ENCODE data around the gene LRRC66.

LRRC66 gene

GRCh38 chr4:52019936-52020657, at the start of gene LRRC66:
TSS of gene LRRC66 (minus strand) at chr4:52020363. CDS start at chr4:52017613, 2,750 bp downstream.
- POLR2A ChIA-PET, result no interaction called here
- CTCF ChIA-PET, result no interaction called here
- DNase-seq (ENCODE audit: extremely low spot score), result no peak
- TF ChIP-seq HDGF (IDR thresholded peaks at IDR 0.05; ENCODE audit: borderline replicate concordance) (no peak), SUZ12 (IDR thresholded peaks at IDR 0.05) (no peak), TARDBP (IDR thresholded peaks at IDR 0.05) (no peak), FOXA1 (IDR thresholded peaks at IDR 0.05) (no peak), SP1 (IDR thresholded peaks at IDR 0.05) (no peak), FOXK2 (IDR thresholded peaks at IDR 0.05) (no peak), ARNT (IDR thresholded peaks at IDR 0.05) (no peak), ELF4 (IDR thresholded peaks at IDR 0.05) (no peak), FOXM1 (IDR thresholded peaks at IDR 0.05; ENCODE audit: borderline replicate concordance) (no peak), L3MBTL2 (conservative IDR thresholded peaks at IDR 0.05) (no peak), NFRKB (IDR thresholded peaks at IDR 0.05) (no peak), ZNF384 (IDR thresholded peaks at IDR 0.05) (no peak), LEF1 (IDR thresholded peaks at IDR 0.05; ENCODE audit: borderline replicate concordance) (no peak), BHLHE40 (IDR thresholded peaks at IDR 0.05; ENCODE audit: borderline replicate concordance) (no peak), CTBP1 (IDR thresholded peaks at IDR 0.05; ENCODE audit: borderline replicate concordance) (no peak)
- TF ChIP-seq, protein P1, sequence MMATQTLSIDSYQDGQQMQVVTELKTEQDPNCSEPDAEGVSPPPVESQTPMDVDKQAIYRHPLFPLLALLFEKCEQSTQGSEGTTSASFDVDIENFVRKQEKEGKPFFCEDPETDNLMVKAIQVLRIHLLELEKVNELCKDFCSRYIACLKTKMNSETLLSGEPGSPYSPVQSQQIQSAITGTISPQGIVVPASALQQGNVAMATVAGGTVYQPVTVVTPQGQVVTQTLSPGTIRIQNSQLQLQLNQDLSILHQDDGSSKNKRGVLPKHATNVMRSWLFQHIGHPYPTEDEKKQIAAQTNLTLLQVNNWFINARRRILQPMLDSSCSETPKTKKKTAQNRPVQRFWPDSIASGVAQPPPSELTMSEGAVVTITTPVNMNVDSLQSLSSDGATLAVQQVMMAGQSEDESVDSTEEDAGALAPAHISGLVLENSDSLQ (IDR thresholded peaks at IDR 0.05), result no peak

GRCh38 chr4:52069571-52069970, 49.4 kb upstream of the LRRC66 start:
- ChIA-PET CTCF (no interaction called here), POLR2A (no interaction called here)
- no peak for TF ChIP-seq LEF1 (IDR thresholded peaks at IDR 0.05; ENCODE audit: borderline replicate concordance)
- no peak for TF ChIP-seq FOXA1 (IDR thresholded peaks at IDR 0.05)
- TF ChIP-seq TARDBP (IDR thresholded peaks at IDR 0.05), result no peak
- TF ChIP-seq NFRKB (IDR thresholded peaks at IDR 0.05), result no peak
- TF ChIP-seq FOXM1 (IDR thresholded peaks at IDR 0.05; ENCODE audit: borderline replicate concordance), result no peak
- TF ChIP-seq FOXK2 (IDR thresholded peaks at IDR 0.05), result no peak
- no peak for TF ChIP-seq BHLHE40 (IDR thresholded peaks at IDR 0.05; ENCODE audit: borderline replicate concordance)
- TF ChIP-seq, protein P1 (IDR thresholded peaks at IDR 0.05), result no peak
- TF ChIP-seq ELF4 (IDR thresholded peaks at IDR 0.05), result no peak
- TF ChIP-seq HDGF (IDR thresholded peaks at IDR 0.05; ENCODE audit: borderline replicate concordance), result no peak
- no peak for TF ChIP-seq SUZ12 (IDR thresholded peaks at IDR 0.05)
- TF ChIP-seq L3MBTL2 (conservative IDR thresholded peaks at IDR 0.05), result no peak
- TF ChIP-seq ZNF384 (IDR thresholded peaks at IDR 0.05), result no peak
- TF ChIP-seq ARNT (IDR thresholded peaks at IDR 0.05), result no peak
- no peak for DNase-seq (ENCODE audit: extremely low spot score)

DNA sequence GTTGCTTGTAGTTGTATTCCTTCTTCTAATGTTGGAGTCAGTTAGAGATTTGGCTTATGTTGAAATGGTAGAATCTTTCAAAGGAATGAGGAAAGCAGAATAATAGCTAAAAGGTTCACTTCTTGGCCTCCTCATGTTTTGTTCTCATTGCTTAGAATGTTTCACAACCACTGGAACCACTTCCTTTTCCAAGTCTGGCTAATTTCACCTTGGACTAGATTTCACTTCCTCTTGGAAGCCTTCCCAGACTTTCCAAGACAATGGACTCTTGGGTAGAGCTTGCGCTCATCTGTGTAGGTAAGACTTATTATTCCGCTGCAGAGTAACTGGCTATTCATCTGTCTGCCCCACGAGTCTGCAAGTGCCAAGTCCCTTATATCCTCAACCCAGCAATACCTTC, 39.2 kb upstream of the LRRC66 start:
- TF ChIP-seq FOXK2 (IDR thresholded peaks at IDR 0.05) (no peak), FOXM1 (IDR thresholded peaks at IDR 0.05; ENCODE audit: borderline replicate concordance) (no peak), BHLHE40 (IDR thresholded peaks at IDR 0.05; ENCODE audit: borderline replicate concordance) (no peak), TARDBP (IDR thresholded peaks at IDR 0.05) (no peak)
- no peak for DNase-seq (ENCODE audit: extremely low spot score)
- ChIA-PET CTCF (no interaction called here), POLR2A (no interaction called here)

- ChIA-PET POLR2A (no interaction called here), CTCF (no interaction called here)
- no peak for DNase-seq (ENCODE audit: extremely low spot score)
- no peak for TF ChIP-seq CTBP1 (IDR thresholded peaks at IDR 0.05; ENCODE audit: borderline replicate concordance)
- no peak for TF ChIP-seq SUZ12 (IDR thresholded peaks at IDR 0.05)
- TF ChIP-seq HDGF (IDR thresholded peaks at IDR 0.05; ENCODE audit: borderline replicate concordance), result no peak
- TF ChIP-seq BHLHE40 (IDR thresholded peaks at IDR 0.05; ENCODE audit: borderline replicate concordance), result no peak
- no peak for TF ChIP-seq LEF1 (IDR thresholded peaks at IDR 0.05; ENCODE audit: borderline replicate concordance)
- TF ChIP-seq ARNT (IDR thresholded peaks at IDR 0.05), result no peak
- no peak for TF ChIP-seq SP1 (IDR thresholded peaks at IDR 0.05)
- no peak for TF ChIP-seq L3MBTL2 (conservative IDR thresholded peaks at IDR 0.05)
- no peak for TF ChIP-seq NFRKB (IDR thresholded peaks at IDR 0.05)
- no peak for TF ChIP-seq FOXM1 (IDR thresholded peaks at IDR 0.05; ENCODE audit: borderline replicate concordance)
- no peak for TF ChIP-seq ELF4 (IDR thresholded peaks at IDR 0.05)
- no peak for TF ChIP-seq FOXA1 (IDR thresholded peaks at IDR 0.05)
- TF ChIP-seq ZNF384 (IDR thresholded peaks at IDR 0.05), result no peak
- TF ChIP-seq, protein P1 (IDR thresholded peaks at IDR 0.05), result no peak
- TF ChIP-seq FOXK2 (IDR thresholded peaks at IDR 0.05), result no peak
- no peak for TF ChIP-seq TARDBP (IDR thresholded peaks at IDR 0.05)
Observed at GRCh38 chr4:52058275-52058674, 38.1 kb upstream of the LRRC66 start.

DNA sequence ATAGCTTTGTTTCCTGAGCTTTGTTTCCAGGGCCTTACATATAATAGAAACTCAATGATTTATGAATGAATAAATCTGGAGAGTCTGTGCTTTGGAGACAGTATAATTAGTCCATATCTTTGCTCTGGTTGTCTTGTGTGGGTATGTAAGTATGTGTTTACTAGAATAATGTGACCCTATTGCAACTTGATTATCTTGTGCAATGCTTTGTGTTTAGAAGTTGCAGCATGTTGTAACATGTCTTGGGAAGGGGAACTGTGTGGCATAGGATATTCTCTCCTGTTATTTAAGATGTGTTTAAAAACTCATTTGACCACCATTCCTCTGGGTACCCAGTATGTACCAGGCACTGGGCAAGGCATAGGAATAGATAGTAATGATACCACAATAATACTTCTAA, 37.0 kb upstream of the LRRC66 start:
- TF ChIP-seq CTBP1 (IDR thresholded peaks at IDR 0.05; ENCODE audit: borderline replicate concordance), result no peak
- TF ChIP-seq NFRKB (IDR thresholded peaks at IDR 0.05), result no peak
- no peak for TF ChIP-seq HDGF (IDR thresholded peaks at IDR 0.05; ENCODE audit: borderline replicate concordance)
- TF ChIP-seq SUZ12 (IDR thresholded peaks at IDR 0.05), result no peak
- TF ChIP-seq FOXK2 (IDR thresholded peaks at IDR 0.05), result no peak
- TF ChIP-seq ZNF384 (IDR thresholded peaks at IDR 0.05), result no peak
- no peak for TF ChIP-seq ELF4 (IDR thresholded peaks at IDR 0.05)
- TF ChIP-seq BHLHE40 (IDR thresholded peaks at IDR 0.05; ENCODE audit: borderline replicate concordance), result no peak
- TF ChIP-seq, protein P1 (IDR thresholded peaks at IDR 0.05), result no peak
- TF ChIP-seq LEF1 (IDR thresholded peaks at IDR 0.05; ENCODE audit: borderline replicate concordance), result no peak
- no peak for TF ChIP-seq SP1 (IDR thresholded peaks at IDR 0.05)
- no peak for TF ChIP-seq FOXM1 (IDR thresholded peaks at IDR 0.05; ENCODE audit: borderline replicate concordance)
- no peak for TF ChIP-seq FOXA1 (IDR thresholded peaks at IDR 0.05)
- TF ChIP-seq ARNT (IDR thresholded peaks at IDR 0.05), result no peak
- no peak for TF ChIP-seq L3MBTL2 (conservative IDR thresholded peaks at IDR 0.05)
- no peak for TF ChIP-seq TARDBP (IDR thresholded peaks at IDR 0.05)
- no peak for DNase-seq (ENCODE audit: extremely low spot score)
- ChIA-PET CTCF (no interaction called here), POLR2A (no interaction called here)

Measured in HEK293T (cell line).